PC-9 (cell line): ENCODE data around the gene DYRK3.

Source experiments
- EZH2 ChIP-seq: fragments of 200-600 bp; sonication (generic); IDR thresholded peaks from 2 replicates; pipeline ENCODE4 v1.8.0; 2017; ENCODE audit warnings: antibody characterized with exemption, low read depth
- TF ChIP-seq, protein P1 (sequence below): fragments of 200-600 bp; sonication (generic); conservative IDR thresholded peaks from 2 replicates; pipeline ENCODE4 v1.6.1; 2017; ENCODE audit warnings: mixed run types, antibody characterized with exemption, mild to moderate bottlenecking, moderate library complexity

DNA sequence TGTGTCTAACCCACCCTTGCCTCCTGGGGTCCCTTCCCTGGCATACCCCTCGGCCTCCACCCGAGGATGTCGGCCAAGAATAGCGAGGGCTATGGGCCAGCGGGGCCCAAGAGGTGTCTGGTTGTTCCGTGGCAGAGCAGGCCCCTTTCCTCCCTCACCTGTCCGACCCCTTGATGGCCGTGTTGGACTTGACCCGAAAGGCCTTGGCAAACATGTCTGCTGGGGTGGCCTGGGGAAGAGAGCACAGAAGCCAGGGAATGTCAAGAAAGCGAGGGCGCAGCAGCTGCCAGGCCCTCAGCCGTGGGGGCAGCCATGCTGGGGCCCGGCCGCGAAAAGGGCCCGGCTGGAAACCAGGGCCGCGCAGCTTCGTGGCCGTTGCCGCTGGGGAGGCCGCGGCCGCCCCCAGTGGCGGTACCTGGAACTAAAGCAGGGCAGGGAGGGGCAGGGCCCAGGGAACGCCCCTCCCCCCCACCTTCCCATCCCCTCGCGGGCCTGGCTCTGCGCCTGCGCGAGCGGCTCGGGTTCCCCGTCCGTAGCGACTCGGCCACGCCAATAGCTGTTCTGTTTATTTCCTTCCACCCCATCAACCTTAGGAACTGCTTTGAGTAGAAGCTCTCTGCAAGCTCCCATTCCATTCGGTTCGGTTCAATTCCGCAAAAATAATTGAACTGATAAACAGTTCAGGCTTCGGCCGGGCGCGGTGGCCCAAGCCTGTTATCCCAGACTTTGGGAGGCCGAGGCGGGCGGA lies 23.0 kb upstream of the DYRK3 start, which contains the start of gene EIF2D:
- TF ChIP-seq, protein P1, sequence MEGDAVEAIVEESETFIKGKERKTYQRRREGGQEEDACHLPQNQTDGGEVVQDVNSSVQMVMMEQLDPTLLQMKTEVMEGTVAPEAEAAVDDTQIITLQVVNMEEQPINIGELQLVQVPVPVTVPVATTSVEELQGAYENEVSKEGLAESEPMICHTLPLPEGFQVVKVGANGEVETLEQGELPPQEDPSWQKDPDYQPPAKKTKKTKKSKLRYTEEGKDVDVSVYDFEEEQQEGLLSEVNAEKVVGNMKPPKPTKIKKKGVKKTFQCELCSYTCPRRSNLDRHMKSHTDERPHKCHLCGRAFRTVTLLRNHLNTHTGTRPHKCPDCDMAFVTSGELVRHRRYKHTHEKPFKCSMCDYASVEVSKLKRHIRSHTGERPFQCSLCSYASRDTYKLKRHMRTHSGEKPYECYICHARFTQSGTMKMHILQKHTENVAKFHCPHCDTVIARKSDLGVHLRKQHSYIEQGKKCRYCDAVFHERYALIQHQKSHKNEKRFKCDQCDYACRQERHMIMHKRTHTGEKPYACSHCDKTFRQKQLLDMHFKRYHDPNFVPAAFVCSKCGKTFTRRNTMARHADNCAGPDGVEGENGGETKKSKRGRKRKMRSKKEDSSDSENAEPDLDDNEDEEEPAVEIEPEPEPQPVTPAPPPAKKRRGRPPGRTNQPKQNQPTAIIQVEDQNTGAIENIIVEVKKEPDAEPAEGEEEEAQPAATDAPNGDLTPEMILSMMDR, result peak; percentile 93
- no peak for TF ChIP-seq EZH2
